ENCODE measurements around the gene PTCSC3.

- TF ChIP-seq, protein P1, sequence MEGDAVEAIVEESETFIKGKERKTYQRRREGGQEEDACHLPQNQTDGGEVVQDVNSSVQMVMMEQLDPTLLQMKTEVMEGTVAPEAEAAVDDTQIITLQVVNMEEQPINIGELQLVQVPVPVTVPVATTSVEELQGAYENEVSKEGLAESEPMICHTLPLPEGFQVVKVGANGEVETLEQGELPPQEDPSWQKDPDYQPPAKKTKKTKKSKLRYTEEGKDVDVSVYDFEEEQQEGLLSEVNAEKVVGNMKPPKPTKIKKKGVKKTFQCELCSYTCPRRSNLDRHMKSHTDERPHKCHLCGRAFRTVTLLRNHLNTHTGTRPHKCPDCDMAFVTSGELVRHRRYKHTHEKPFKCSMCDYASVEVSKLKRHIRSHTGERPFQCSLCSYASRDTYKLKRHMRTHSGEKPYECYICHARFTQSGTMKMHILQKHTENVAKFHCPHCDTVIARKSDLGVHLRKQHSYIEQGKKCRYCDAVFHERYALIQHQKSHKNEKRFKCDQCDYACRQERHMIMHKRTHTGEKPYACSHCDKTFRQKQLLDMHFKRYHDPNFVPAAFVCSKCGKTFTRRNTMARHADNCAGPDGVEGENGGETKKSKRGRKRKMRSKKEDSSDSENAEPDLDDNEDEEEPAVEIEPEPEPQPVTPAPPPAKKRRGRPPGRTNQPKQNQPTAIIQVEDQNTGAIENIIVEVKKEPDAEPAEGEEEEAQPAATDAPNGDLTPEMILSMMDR (IDR thresholded peaks at IDR 0.05), result no peak
- TF ChIP-seq POLR2A (IDR thresholded peaks at IDR 0.05) (no peak), POLR2AphosphoS5 (IDR thresholded peaks at IDR 0.05) (no peak)
These were observed 28.0 kb upstream of the PTCSC3 start for GRCh38 chr14:36204461-36205073.

Data from breast epithelium (tissue), 3 donors.